Coronary artery (tissue), 2 donors: Measurements from ENCODE around the gene LAP3.

Experiments
- DNase-seq: peaks from one replicate; pipeline ENCODE4 v3.0.0-alpha.2; 2017; ENCODE audit warnings: low spot score
- H3K27ac ChIP-seq, 2 donors: fragments of 200-600 bp; sonication (generic); one replicate each; pipeline ENCODE4 v1.5.1; 2016 to 2019
- H3K4me3 ChIP-seq: fragments of 200-600 bp; sonication (generic); 2 replicates; pipeline ENCODE4 v1.5.1; 2016; ENCODE audit warnings: mild to moderate bottlenecking, moderate library complexity
- CTCF ChIP-seq: fragments of 200-600 bp; sonication (generic); IDR thresholded peaks from one replicate; pipeline ENCODE4 v1.5.1; 2019; ENCODE audit warnings: antibody characterized with exemption

LAP3 gene

GRCh38 chr4:17647176-17647806 lies 70.3 kb downstream of the LAP3 start:
- DNase-seq: no peak

DNA sequence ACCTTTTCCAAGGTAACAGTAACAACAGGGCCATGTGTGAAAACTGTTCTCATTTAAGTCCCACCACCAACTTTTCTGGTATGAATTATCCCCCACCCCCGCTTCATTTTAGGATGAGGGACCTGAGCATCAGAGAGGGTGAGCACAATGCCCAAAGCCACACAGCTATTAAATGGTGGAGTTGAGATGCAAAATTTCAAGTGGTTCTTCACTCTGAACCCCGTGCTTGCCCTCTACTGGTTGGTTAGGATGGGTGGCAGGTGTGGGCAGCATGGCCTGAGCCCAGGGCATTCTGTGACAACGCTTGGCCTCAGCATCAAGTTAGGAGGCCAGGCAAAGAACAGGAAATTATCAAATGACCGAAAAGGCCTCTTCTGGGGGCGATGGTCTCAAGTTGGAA lies 70.9 kb downstream of the LAP3 start:
- H3K4me3 ChIP-seq: no peak overlapping the region
- no peak overlapping the region for H3K27ac ChIP-seq
- no peak for DNase-seq
- no peak for TF ChIP-seq CTCF

More at GRCh38 chr4:17647176-17647806, 70.3 kb downstream of the LAP3 start:
- no peak overlapping the region for H3K4me3 ChIP-seq
- TF ChIP-seq CTCF: no peak
- H3K27ac ChIP-seq: no peak overlapping the region

DNA sequence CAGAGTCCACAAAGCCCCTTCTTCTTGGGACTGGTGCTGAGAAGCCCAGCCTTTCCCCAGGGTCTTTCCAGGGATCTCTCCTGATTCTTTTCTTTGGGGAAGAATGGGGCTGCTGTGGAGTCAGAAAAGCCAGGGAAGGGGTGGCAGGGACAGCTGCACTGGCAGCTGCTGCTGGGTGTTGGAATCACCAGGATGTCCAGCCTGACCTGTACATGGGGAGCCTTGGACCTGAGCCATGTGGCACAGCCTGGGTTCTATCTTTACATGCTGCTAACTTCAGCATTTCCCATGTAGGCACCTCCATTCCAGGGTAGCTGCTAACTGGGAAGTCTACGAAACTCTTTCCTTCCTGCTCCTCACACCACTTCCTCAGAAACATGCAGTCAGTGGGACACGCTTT lies 73.4 kb downstream of the LAP3 start:
- Histone ChIP-seq H3K27ac (no peak overlapping the region), H3K4me3 (no peak overlapping the region)
- DNase-seq: no peak
- no peak for TF ChIP-seq CTCF

DNA sequence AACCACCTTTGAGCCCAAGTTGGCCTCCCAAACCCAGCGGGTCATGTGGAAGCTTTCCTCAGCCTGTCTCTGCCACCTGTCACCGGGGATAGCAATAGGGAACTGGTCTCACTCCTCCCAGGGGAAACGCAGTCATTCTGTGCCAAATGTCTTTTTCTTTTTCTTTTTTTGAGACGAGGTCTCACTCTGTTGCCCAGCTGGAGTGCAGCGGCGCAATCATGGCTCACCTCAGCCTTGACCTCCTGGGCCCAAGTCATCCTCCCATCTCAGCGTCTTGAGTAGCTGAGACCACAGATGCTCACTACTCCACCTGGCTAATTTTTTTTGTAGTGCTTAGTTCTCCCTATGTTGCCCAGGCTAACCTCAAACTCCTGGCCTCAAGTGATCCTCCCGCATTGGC lies 77.7 kb downstream of the LAP3 start:
- no peak for TF ChIP-seq CTCF
- Histone ChIP-seq H3K27ac (no peak overlapping the region), H3K4me3 (no peak overlapping the region)
- DNase-seq: no peak

GRCh38 chr4:17657090-17657489 lies 80.1 kb downstream of the LAP3 start:
- no peak for TF ChIP-seq CTCF
- DNase-seq: no peak
- H3K4me3 ChIP-seq: no peak overlapping the region
- H3K27ac ChIP-seq: no peak overlapping the region
